Nephron progenitor cell (in vitro differentiated cells): ENCODE measurements around the gene EFHC2.
A peak's percentile ranks its signal among the peaks of the same experiment; 100 is the strongest.

Experiments used
- DNase-seq: peaks from one replicate; pipeline ENCODE4 v3.0.0; 2021
- H3K27ac Mint-ChIP-seq: 2 replicates; pipeline ENCODE4 v1.8.0; 2021; ENCODE audit warnings: mild to moderate bottlenecking, moderate library complexity, mixed read lengths
- H3K27me3 Mint-ChIP-seq: 2 replicates; pipeline ENCODE4 v1.8.0; 2021; ENCODE audit warnings: mild to moderate bottlenecking, low read depth, mixed read lengths; ENCODE audit not compliant: poor library complexity
- H3K36me3 Mint-ChIP-seq: 2 replicates; pipeline ENCODE4 v1.8.0; 2021; ENCODE audit warnings: low read depth, mixed read lengths
- H3K4me1 Mint-ChIP-seq: 2 replicates; pipeline ENCODE4 v1.8.0; 2021; ENCODE audit warnings: mixed read lengths
- H3K4me3 Mint-ChIP-seq: 2 replicates; pipeline ENCODE4 v1.8.0; 2021; ENCODE audit warnings: mild to moderate bottlenecking, moderate library complexity, mixed read lengths
- H3K9me3 Mint-ChIP-seq: 2 replicates; pipeline ENCODE4 v1.8.0; 2021; ENCODE audit warnings: mild to moderate bottlenecking, moderate library complexity, mixed read lengths
- CTCF ChIP-seq: fragments of 200-600 bp; sonication (generic); IDR thresholded peaks from 2 replicates; pipeline ENCODE4 v1.5.0; 2021; ENCODE audit warnings: antibody characterized with exemption

The EFHC2 gene

GRCh38 chrX:44247468-44247867 is 96.0 kb downstream of the EFHC2 start:
- Mint-ChIP-seq H3K27ac (no peak overlapping the region), H3K4me3 (no peak overlapping the region), H3K9me3 (peaks cover 30% of the 10 kb centered on the region), H3K4me1 (peaks cover 4% of the 10 kb centered on the region), H3K36me3 (no peaks in the 10 kb centered on the region), H3K27me3 (no peaks in the 10 kb centered on the region)
- no peak for TF ChIP-seq CTCF
- no peak for DNase-seq

GRCh38 chrX:44246826-44247225 is 96.6 kb downstream of the EFHC2 start:
- no peak for TF ChIP-seq CTCF
- Mint-ChIP-seq H3K4me3 (no peak overlapping the region), H3K27me3 (no peaks in the 10 kb centered on the region), H3K4me1 (peaks cover 5% of the 10 kb centered on the region), H3K36me3 (no peaks in the 10 kb centered on the region), H3K9me3 (peaks cover 27% of the 10 kb centered on the region), H3K27ac (no peak overlapping the region)
- DNase-seq, result no peak

- no peak overlapping the region for H3K4me3 Mint-ChIP-seq
- no peak for TF ChIP-seq CTCF
- no peak overlapping the region for H3K27ac Mint-ChIP-seq
- no peaks in the 10 kb centered on the region for H3K36me3 Mint-ChIP-seq
- H3K4me1 Mint-ChIP-seq, result peaks cover 5% of the 10 kb centered on the region
- peaks cover 31% of the 10 kb centered on the region for H3K9me3 Mint-ChIP-seq
- peaks cover 3% of the 10 kb centered on the region for H3K27me3 Mint-ChIP-seq
- DNase-seq, result no peak
These were observed 97.7 kb downstream of the EFHC2 start for GRCh38 chrX:44245733-44246132.

- H3K4me3 Mint-ChIP-seq, result no peak overlapping the region
- H3K27me3 Mint-ChIP-seq, result peaks cover 3% of the 10 kb centered on the region
- H3K27ac Mint-ChIP-seq, result no peak overlapping the region
- H3K4me1 Mint-ChIP-seq, result peaks cover 5% of the 10 kb centered on the region
- peak; percentile 41 for TF ChIP-seq CTCF
- no peaks in the 10 kb centered on the region for H3K36me3 Mint-ChIP-seq
- DNase-seq, result no peak
- H3K9me3 Mint-ChIP-seq, result peaks cover 20% of the 10 kb centered on the region
These were observed 99.5 kb downstream of the EFHC2 start for GRCh38 chrX:44244008-44244407.

GRCh38 chrX:44241546-44241945 is 101.9 kb downstream of the EFHC2 start:
- Mint-ChIP-seq H3K27ac (no peak overlapping the region), H3K36me3 (no peaks in the 10 kb centered on the region), H3K27me3 (peaks cover 3% of the 10 kb centered on the region), H3K4me3 (no peak overlapping the region), H3K9me3 (peaks cover 17% of the 10 kb centered on the region), H3K4me1 (peaks cover 5% of the 10 kb centered on the region)
- TF ChIP-seq CTCF, result no peak
- DNase-seq, result no peak

- Mint-ChIP-seq H3K27me3 (peaks cover 6% of the 10 kb centered on the region), H3K27ac (no peak overlapping the region), H3K4me3 (no peak overlapping the region), H3K9me3 (peaks cover 16% of the 10 kb centered on the region), H3K36me3 (no peaks in the 10 kb centered on the region), H3K4me1 (peaks cover 5% of the 10 kb centered on the region)
- no peak for TF ChIP-seq CTCF
- no peak for DNase-seq
These were observed 103.4 kb downstream of the EFHC2 start for GRCh38 chrX:44240036-44240435.
